Mesothelial cell of epicardium (in vitro differentiated cells): Measurements from ENCODE around the gene NCMAP. TPM values are rescaled to one million over a fixed set of nuclear protein-coding genes. Genes with fewer than 3 reads are reported as not detected.
A peak's percentile ranks its signal among the peaks of the same experiment; 100 is the strongest.

Experiments used
- DNase-seq, 2 experiments: peaks; one replicate each; pipeline ENCODE4 v3.0.0; 2021; ENCODE audit warnings: low spot score in 2 of 2; ENCODE audit not compliant: unreplicated experiment in 2 of 2
- H3K27ac Mint-ChIP-seq: 2 replicates; pipeline ENCODE4 v1.8.0; 2021; ENCODE audit warnings: mixed read lengths
- H3K27me3 Mint-ChIP-seq: 2 replicates; pipeline ENCODE4 v1.8.0; 2021; ENCODE audit warnings: low read depth, mixed read lengths
- H3K36me3 Mint-ChIP-seq: 2 replicates; pipeline ENCODE4 v1.8.0; 2021; ENCODE audit warnings: mixed read lengths
- H3K4me1 Mint-ChIP-seq: 2 replicates; pipeline ENCODE4 v1.8.0; 2021; ENCODE audit warnings: mixed read lengths
- H3K4me3 Mint-ChIP-seq: 2 replicates; pipeline ENCODE4 v1.8.0; 2021; ENCODE audit warnings: mild to moderate bottlenecking, moderate library complexity, mixed read lengths
- H3K9me3 Mint-ChIP-seq: 2 replicates; pipeline ENCODE4 v1.8.0; 2021; ENCODE audit warnings: mixed read lengths
- CTCF ChIP-seq: fragments of 200-600 bp; sonication (generic); IDR thresholded peaks from one replicate; pipeline ENCODE4 v1.5.0; 2021; ENCODE audit warnings: antibody characterized with exemption; ENCODE audit not compliant: unreplicated experiment
- total RNA-seq: library from RNA; stranded (reverse); gene quantifications from 3 replicates; pipeline ENCODE4 v1.2.1, GENCODE V29; 2021

NCMAP gene
- total RNA-seq, 1 donor from 2014 or later, result 0.31 TPM

- Mint-ChIP-seq H3K9me3 (no peaks in the 10 kb centered on the region), H3K4me1 (peaks cover 5% of the 10 kb centered on the region), H3K27me3 (peaks cover 4% of the 10 kb centered on the region), H3K4me3 (no peak overlapping the region), H3K27ac (no peak overlapping the region), H3K36me3 (no peaks in the 10 kb centered on the region)
- TF ChIP-seq CTCF, result no peak
- DNase-seq, result no peak
Observed at GRCh38 chr1:24635195-24635843, 79.4 kb downstream of the NCMAP start.

- Mint-ChIP-seq H3K9me3 (no peaks in the 10 kb centered on the region), H3K36me3 (no peaks in the 10 kb centered on the region), H3K27me3 (peaks cover 4% of the 10 kb centered on the region), H3K27ac (no peak overlapping the region), H3K4me3 (no peak overlapping the region), H3K4me1 (peaks cover 13% of the 10 kb centered on the region)
- no peak for DNase-seq
- no peak for TF ChIP-seq CTCF
Observed at GRCh38 chr1:24636661-24637357, 80.9 kb downstream of the NCMAP start.

GRCh38 chr1:24639094-24639493 lies 83.2 kb downstream of the NCMAP start:
- peak overlapping the region; percentile 50 for H3K27ac Mint-ChIP-seq
- H3K4me3 Mint-ChIP-seq, result no peak overlapping the region
- H3K36me3 Mint-ChIP-seq, result no peaks in the 10 kb centered on the region
- TF ChIP-seq CTCF, result no peak
- no peak for DNase-seq
- no peaks in the 10 kb centered on the region for H3K9me3 Mint-ChIP-seq
- peaks cover 4% of the 10 kb centered on the region for H3K27me3 Mint-ChIP-seq
- peaks cover 15% of the 10 kb centered on the region for H3K4me1 Mint-ChIP-seq

- DNase-seq, result no peak
- Mint-ChIP-seq H3K27ac (peak overlapping the region; percentile 50), H3K4me3 (no peak overlapping the region), H3K27me3 (peaks cover 4% of the 10 kb centered on the region), H3K36me3 (no peaks in the 10 kb centered on the region), H3K9me3 (no peaks in the 10 kb centered on the region), H3K4me1 (peaks cover 23% of the 10 kb centered on the region)
- no peak for TF ChIP-seq CTCF
Observed at GRCh38 chr1:24639881-24640280, 84.0 kb downstream of the NCMAP start.

- TF ChIP-seq CTCF, result no peak
- Mint-ChIP-seq H3K4me1 (peaks cover 25% of the 10 kb centered on the region), H3K4me3 (peak overlapping the region; percentile 96)
Observed at GRCh38 chr1:24640288-24640687, 84.4 kb downstream of the NCMAP start.

More at GRCh38 chr1:24640288-24640687, 84.4 kb downstream of the NCMAP start:
- Mint-ChIP-seq H3K36me3 (no peaks in the 10 kb centered on the region), H3K27me3 (peaks cover 4% of the 10 kb centered on the region), H3K27ac (peak overlapping the region; percentile 100), H3K9me3 (no peaks in the 10 kb centered on the region)
- DNase-seq, result no peak
